Smooth muscle cell (in vitro differentiated cells): ENCODE measurements around the gene KCNH5. TPM values are rescaled to one million over a fixed set of nuclear protein-coding genes. Genes with fewer than 3 reads are reported as not detected.

Source experiments
- DNase-seq: peaks from one replicate; lab custom pipeline; 2025; ENCODE audit not compliant: unreplicated experiment; lab: John Stamatoyannopoulos, UW
- H2AFZ ChIP-seq: fragments of 200-600 bp; sonication (generic); 2 replicates; pipeline ENCODE4 v1.6.0; 2016; ENCODE audit warnings: antibody characterized with exemption, low read depth, mild to moderate bottlenecking
- H3F3A ChIP-seq: fragments of 200-600 bp; sonication (generic); 2 replicates; pipeline ENCODE4 v1.6.0; 2017; ENCODE audit warnings: antibody characterized with exemption, low read depth
- H3K27ac ChIP-seq: fragments of 200-600 bp; sonication (generic); 2 replicates; pipeline ENCODE4 v1.5.1; 2016; ENCODE audit warnings: low read depth, mild to moderate bottlenecking
- H3K27me3 ChIP-seq: fragments of 200-600 bp; sonication (generic); 2 replicates; pipeline ENCODE4 v1.6.1; 2016; ENCODE audit warnings: low read depth, mild to moderate bottlenecking
- H3K36me3 ChIP-seq: fragments of 200-600 bp; sonication (generic); 2 replicates; pipeline ENCODE4 v1.5.1; 2016; ENCODE audit warnings: low read depth
- H3K4me1 ChIP-seq: fragments of 200-600 bp; sonication (generic); 2 replicates; pipeline ENCODE4 v1.5.1; 2016; ENCODE audit warnings: low read depth
- H3K4me2 ChIP-seq: fragments of 200-600 bp; sonication (generic); 2 replicates; pipeline ENCODE4 v1.6.0; 2016; ENCODE audit warnings: mild to moderate bottlenecking
- H3K4me3 ChIP-seq: fragments of 200-600 bp; sonication (generic); 2 replicates; pipeline ENCODE4 v1.5.1; 2016; ENCODE audit warnings: mild to moderate bottlenecking
- H3K79me2 ChIP-seq: fragments of 200-600 bp; sonication (generic); 2 replicates; pipeline ENCODE4 v1.6.0; 2016; ENCODE audit warnings: low read depth, mild to moderate bottlenecking
- H3K9ac ChIP-seq: fragments of 200-600 bp; sonication (generic); 2 replicates; pipeline ENCODE4 v1.6.0; 2016; ENCODE audit warnings: low read depth
- H3K9me3 ChIP-seq: fragments of 200-600 bp; sonication (generic); replicated peaks from 2 replicates; pipeline ENCODE4 v1.5.1; 2016; ENCODE audit warnings: low read depth
- H4K20me1 ChIP-seq: fragments of 200-600 bp; sonication (generic); 2 replicates; pipeline ENCODE4 v1.6.0; 2016; ENCODE audit warnings: low read depth
- CTCF ChIP-seq: fragments of 200-600 bp; sonication (generic); IDR thresholded peaks from 2 replicates; pipeline ENCODE4 v1.5.1; 2017; ENCODE audit warnings: borderline replicate concordance, mild to moderate bottlenecking, antibody characterized with exemption; ENCODE audit not compliant: insufficient read depth, poor library complexity, severe bottlenecking
- WGBS: methylation state at CpG from one replicate; pipeline ENCODE4 v1.1.7; 2016; ENCODE audit warnings: low lambda C conversion rate; 5-methylcytosine and 5-hydroxymethylcytosine counted together
- polyA plus RNA-seq: library from polyadenylated mRNA; unstranded; fragments of >200 nt; fragmentation: Nextera tagmentation; extraction: Ambion mirVana; gene quantifications from 2 replicates; pipeline ENCODE4 v1.2.1, GENCODE V29; 2016
- total RNA-seq: library from RNA; depleted of rRNA; stranded (reverse); fragments of >200 nt; gene quantifications from 2 replicates; pipeline ENCODE4 v1.2.3, GENCODE V29; 2014

The KCNH5 gene
- total and polyA plus RNA-seq, 2 experiments from 2014 or later: 0.03 to 0.54 TPM

DNA sequence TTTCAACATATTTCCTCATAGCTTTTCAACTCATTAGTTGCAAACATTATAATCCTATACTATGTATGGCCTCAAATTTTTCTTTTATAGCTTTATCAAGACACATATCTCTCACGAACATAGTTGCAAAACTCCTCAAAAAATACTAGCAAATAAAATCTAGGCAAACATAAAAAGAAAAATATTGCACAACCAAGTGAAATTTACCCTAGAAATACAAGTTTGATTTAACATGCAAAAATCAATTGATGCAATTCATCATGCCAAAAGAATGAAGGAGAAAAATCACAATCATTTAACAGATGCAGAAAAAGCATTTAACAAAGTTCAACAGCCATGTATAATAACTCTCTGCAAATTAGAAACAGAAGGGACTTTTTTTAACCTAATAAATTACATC, 33.3 kb upstream of the KCNH5 start:
- H3K9ac ChIP-seq: no peak overlapping the region
- H4K20me1 ChIP-seq: no peaks in the 10 kb centered on the region
- H3F3A ChIP-seq: no peaks in the 10 kb centered on the region
- H2AFZ ChIP-seq: no peak overlapping the region
- no peak overlapping the region for H3K4me2 ChIP-seq
- no peaks in the 10 kb centered on the region for H3K79me2 ChIP-seq
- WGBS: 80% methylated on average over 1 of the region's 1 CpG
- no peak overlapping the region for H3K27ac ChIP-seq
- no peak for DNase-seq
- no peak for TF ChIP-seq CTCF
- H3K27me3 ChIP-seq: no peaks in the 10 kb centered on the region
- H3K36me3 ChIP-seq: no peaks in the 10 kb centered on the region
- H3K4me1 ChIP-seq: no peaks in the 10 kb centered on the region
- no peak overlapping the region for H3K4me3 ChIP-seq
- H3K9me3 ChIP-seq: peaks cover 11% of the 10 kb centered on the region

DNA sequence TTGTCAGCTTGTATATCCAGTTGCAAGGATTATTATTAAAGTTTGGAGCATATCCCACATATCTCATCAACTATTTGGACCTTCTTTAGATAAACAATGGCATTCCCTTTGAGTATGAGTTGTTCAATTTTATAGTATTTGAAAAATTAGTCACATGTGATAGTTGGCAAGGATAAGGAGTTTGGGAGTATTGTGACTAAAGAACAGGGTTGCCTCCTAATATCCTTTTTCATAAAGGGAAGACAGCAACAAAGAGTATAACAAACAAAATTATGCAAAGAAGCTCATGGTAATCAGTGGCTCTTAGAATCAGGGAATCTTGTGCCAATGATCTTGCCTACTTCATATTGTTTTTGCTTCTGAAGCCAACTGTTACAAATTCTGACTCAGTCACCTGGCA, 31.2 kb upstream of the KCNH5 start:
- Histone ChIP-seq H3K27me3 (no peaks in the 10 kb centered on the region), H3K36me3 (no peaks in the 10 kb centered on the region), H3K4me2 (no peak overlapping the region), H3K9me3 (peaks cover 1% of the 10 kb centered on the region), H3F3A (no peaks in the 10 kb centered on the region), H3K4me3 (no peak overlapping the region), H3K9ac (no peak overlapping the region), H3K27ac (no peak overlapping the region), H2AFZ (no peak overlapping the region), H4K20me1 (no peaks in the 10 kb centered on the region), H3K79me2 (no peaks in the 10 kb centered on the region), H3K4me1 (no peaks in the 10 kb centered on the region)
- no peak for DNase-seq
- TF ChIP-seq CTCF: no peak

GRCh38 chr14:63055631-63056030, 10.4 kb upstream of the KCNH5 start:
- no peak overlapping the region for H3K9ac ChIP-seq
- WGBS: 88% methylated on average over 1 of the region's 1 CpG
- DNase-seq: no peak

More at GRCh38 chr14:63055631-63056030, 10.4 kb upstream of the KCNH5 start:
- Histone ChIP-seq H3K79me2 (no peaks in the 10 kb centered on the region), H3K27me3 (peaks cover 24% of the 10 kb centered on the region), H3K4me2 (no peak overlapping the region), H4K20me1 (no peaks in the 10 kb centered on the region), H3K9me3 (no peaks in the 10 kb centered on the region), H3F3A (no peaks in the 10 kb centered on the region), H3K4me1 (no peaks in the 10 kb centered on the region), H3K4me3 (no peak overlapping the region), H3K27ac (no peak overlapping the region), H2AFZ (no peak overlapping the region), H3K36me3 (no peaks in the 10 kb centered on the region)
- no peak for TF ChIP-seq CTCF
